CD4-positive, alpha-beta T cell treated with Interferon alpha-2 for 1 hour (primary cell): ENCODE measurements around the gene CHST6.
"Not testable (repeated sequence)": the region's sequence is repeated elsewhere in the genome, so short reads cannot be mapped to it uniquely, and the experiment has no call there.

Source experiments
- DNase-seq, 2 donors: peaks; one replicate each; pipeline ENCODE4 v3.0.0-alpha.2; 2020 to 2022

Gene CHST6

GRCh38 chr16:75433732-75434413, 61.4 kb downstream of the CHST6 start:
- peak; percentile 78 to 88 for DNase-seq

GRCh38 chr16:75432828-75433731, 62.2 kb downstream of the CHST6 start, which contains the start of gene CFDP1:
Gene CFDP1, minus strand, starts transcription at chr16:75433503. Its CDS starts 151 bp downstream, at chr16:75433352.
- DNase-seq: peak; percentile 94 to 96

DNA sequence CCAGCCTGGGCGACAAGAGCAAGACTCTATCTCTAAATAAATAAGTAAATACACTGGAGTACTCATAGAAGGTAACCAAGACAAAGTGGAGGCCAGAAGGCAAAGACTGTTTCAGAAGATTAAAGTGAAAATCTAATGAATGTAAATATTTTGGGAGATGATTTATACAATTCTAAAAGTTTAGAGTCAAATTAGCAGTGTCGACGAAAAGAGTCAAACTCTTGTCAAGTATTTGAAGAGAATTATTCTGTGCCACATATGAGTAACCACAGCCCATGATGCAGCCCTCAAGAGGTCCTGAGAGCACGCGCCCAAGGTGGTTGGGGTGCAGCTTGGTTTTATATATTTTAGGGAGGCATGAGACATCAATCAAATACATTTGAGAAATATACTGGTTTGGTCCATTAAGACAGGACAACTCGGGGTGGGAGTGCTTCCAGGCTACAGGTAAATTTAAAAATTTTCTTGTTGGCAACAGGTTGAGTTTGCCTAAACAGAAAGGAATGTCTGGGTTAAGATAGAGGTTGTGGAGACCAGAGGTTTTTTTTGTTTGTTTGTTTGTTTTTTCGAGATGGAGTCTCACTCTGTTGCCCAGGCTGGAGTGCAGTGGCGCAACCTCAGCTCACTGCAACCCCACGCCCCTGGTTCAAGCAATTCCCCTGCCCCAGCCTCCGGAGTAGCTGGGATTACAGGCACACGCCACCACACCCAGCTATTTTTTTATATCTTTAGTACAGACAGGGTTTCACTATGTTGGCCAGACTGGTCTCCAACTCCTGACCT, 65.4 kb downstream of the CHST6 start:
- no peak for DNase-seq

- DNase-seq: not testable (repeated sequence)
Observed at GRCh38 chr16:75426524-75426923, 68.7 kb downstream of the CHST6 start.

- not testable (repeated sequence) for DNase-seq
Observed at GRCh38 chr16:75424105-75424762, 71.0 kb downstream of the CHST6 start.

DNA sequence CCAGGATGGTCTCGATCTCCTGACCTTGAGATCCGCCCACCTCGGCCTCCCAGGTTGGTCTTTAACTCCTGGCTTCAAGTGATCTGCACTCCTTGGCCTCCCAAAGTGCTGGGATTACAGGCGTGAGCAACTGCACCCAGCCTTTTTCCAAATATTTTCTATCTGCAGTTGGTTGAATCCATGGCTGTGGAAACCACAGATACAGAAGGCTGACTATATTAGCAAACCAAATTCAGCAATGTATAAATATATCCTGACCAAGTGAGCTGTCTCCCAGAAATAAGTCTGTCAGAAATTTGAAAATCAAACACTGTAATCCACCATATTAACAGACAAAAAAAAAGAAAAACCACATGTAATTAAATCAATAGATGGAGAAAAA, 71.5 kb downstream of the CHST6 start:
- DNase-seq: no peak
